ENCODE data around the gene GPC6.

Gene GPC6

DNA sequence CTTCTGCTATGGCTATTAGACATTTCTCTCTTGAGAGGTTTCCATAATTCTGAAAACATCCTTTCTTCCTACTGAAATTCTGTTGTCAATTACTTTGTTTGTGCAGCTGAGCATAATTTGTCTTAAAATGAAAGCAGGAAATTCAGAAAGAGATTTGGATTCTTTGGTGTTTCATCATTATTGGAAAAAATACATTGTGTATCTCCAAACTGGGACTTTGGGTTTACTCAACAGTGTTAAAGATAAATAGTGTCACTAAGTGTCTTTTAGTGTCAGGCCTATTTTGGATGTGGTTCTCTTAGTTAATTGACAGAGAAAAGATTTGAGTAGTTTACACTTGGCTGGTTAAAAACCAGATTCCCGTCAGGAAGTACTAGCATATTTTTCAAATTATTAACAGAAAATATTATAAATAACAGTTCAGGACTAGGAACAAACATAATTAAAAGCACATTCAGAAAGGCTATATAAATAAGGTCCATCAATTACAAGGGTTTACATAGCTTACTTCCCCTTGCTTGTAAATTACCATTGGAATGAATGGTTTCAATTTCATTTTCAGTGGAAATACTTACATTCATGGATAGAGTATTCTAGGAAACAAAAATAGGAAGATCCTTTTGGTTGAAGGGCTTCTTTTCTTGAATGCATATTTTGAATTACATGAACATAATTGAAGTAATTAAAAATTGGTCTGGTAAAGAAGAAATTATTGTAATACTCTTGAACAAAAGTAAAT lies 483.1 kb downstream of the GPC6 start:
- Histone ChIP-seq H3K27ac (ENCODE audit: low read depth, low read length, severe bottlenecking) (no peak overlapping the region), H3K4me1 (ENCODE audit: control insufficient read depth, insufficient read depth, low read length, poor library complexity, severe bottlenecking) (no peaks in the 10 kb centered on the region), H3K9me3 (ENCODE audit: control insufficient read depth, low read length) (peaks cover 11% of the 10 kb centered on the region), H3K4me3 (ENCODE audit: extremely low read depth, insufficient read depth, low read length, poor library complexity, severe bottlenecking) (no peak overlapping the region), H3K36me3 (ENCODE audit: control insufficient read depth, insufficient read depth, low read length) (no peaks in the 10 kb centered on the region)
- WGBS, 2 experiments (ENCODE audit: insufficient coverage in 2 of 2): no CpG with 5 or more reads among the region's 1 CpG

DNA sequence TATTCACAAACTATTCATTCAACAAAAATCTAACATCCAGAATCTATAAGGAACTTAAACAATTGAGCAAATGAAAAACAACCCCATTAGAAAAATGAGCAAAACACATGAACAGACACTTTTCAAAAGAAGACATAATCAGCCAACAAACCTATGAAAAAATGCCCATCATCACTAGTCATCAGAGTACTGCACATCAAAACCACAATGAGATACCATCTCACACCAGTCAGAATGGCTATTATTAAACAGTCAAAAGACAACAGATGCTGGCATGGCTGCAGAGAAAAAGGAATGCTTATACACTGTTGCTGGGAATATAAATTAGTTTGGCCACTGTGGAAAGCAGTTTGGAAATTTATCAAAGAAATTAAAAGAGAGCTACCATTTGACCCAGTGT lies 487.6 kb downstream of the GPC6 start:
- Histone ChIP-seq H3K27ac (ENCODE audit: low read depth, low read length, severe bottlenecking) (no peak overlapping the region), H3K4me3 (ENCODE audit: extremely low read depth, insufficient read depth, low read length, poor library complexity, severe bottlenecking) (no peak overlapping the region), H3K9me3 (ENCODE audit: control insufficient read depth, low read length) (peaks cover 17% of the 10 kb centered on the region), H3K4me1 (ENCODE audit: control insufficient read depth, insufficient read depth, low read length, poor library complexity, severe bottlenecking) (no peaks in the 10 kb centered on the region), H3K36me3 (ENCODE audit: control insufficient read depth, insufficient read depth, low read length) (no peaks in the 10 kb centered on the region)

DNA sequence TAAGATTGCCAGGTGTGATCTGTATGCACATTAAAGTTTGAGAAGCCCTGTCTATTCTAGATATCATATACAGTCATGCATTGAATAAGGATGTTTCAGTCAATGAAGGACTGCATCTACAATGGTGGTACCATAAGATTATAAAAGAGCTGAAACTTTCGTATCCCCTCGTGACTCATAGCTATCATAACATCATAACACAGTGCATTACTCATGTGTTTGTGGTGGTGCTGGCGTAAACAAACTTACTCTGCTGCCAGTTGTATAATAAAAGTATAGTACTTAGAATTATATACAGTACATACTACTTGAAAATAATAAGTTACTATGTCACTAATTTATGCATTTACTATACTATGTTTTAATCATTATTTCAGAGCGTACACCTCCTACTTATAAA lies 489.3 kb downstream of the GPC6 start:
- Histone ChIP-seq H3K4me1 (ENCODE audit: control insufficient read depth, insufficient read depth, low read length, poor library complexity, severe bottlenecking) (no peaks in the 10 kb centered on the region), H3K36me3 (ENCODE audit: control insufficient read depth, insufficient read depth, low read length) (no peaks in the 10 kb centered on the region), H3K4me3 (ENCODE audit: extremely low read depth, insufficient read depth, low read length, poor library complexity, severe bottlenecking) (no peak overlapping the region), H3K27ac (ENCODE audit: low read depth, low read length, severe bottlenecking) (no peak overlapping the region), H3K9me3 (ENCODE audit: control insufficient read depth, low read length) (peaks cover 17% of the 10 kb centered on the region)
- WGBS, 2 experiments (ENCODE audit: insufficient coverage in 2 of 2): no CpG with 5 or more reads among the region's 4 CpGs

DNA sequence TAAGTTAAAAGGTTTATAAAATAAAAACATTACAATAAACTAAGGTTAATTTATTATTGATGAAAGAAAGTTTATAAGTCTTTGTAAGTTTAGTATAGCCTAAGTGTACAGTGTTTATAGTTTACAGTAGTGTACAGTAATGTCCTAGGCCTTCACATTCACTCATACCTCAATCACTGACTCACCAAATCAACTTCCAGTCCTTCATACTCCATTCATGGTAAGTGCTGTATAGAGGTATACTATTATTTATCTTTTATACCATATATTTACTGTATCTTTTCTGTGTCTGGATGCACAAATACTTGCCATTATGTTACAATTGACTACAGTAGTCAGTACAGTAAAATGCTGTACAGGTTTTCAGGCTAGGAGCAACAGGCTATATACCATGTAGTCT lies 490.0 kb downstream of the GPC6 start:
- Histone ChIP-seq H3K9me3 (ENCODE audit: control insufficient read depth, low read length) (peaks cover 17% of the 10 kb centered on the region), H3K4me3 (ENCODE audit: extremely low read depth, insufficient read depth, low read length, poor library complexity, severe bottlenecking) (no peak overlapping the region), H3K27ac (ENCODE audit: low read depth, low read length, severe bottlenecking) (no peak overlapping the region), H3K36me3 (ENCODE audit: control insufficient read depth, insufficient read depth, low read length) (no peaks in the 10 kb centered on the region), H3K4me1 (ENCODE audit: control insufficient read depth, insufficient read depth, low read length, poor library complexity, severe bottlenecking) (no peaks in the 10 kb centered on the region)

DNA sequence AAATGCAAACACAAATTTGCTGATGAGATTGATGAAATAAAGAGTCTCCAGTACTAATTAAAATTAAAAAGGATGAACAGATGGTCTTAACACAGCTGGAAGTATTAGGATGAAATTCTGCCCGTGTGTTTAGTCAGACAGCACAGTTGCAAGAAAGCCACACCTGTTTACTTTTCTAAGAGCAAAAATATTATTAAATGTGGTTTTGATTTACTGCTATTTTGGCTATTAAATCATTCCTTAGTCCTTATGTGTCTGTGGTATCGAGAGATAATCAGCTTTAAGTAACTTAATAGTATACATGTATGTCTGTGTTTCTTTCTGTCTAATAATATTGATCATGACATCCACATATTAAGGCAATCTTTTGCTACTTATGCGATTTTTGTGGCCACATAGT lies 494.9 kb downstream of the GPC6 start:
- Histone ChIP-seq H3K36me3 (ENCODE audit: control insufficient read depth, insufficient read depth, low read length) (no peaks in the 10 kb centered on the region), H3K4me3 (ENCODE audit: extremely low read depth, insufficient read depth, low read length, poor library complexity, severe bottlenecking) (no peak overlapping the region), H3K27ac (ENCODE audit: low read depth, low read length, severe bottlenecking) (no peak overlapping the region), H3K4me1 (ENCODE audit: control insufficient read depth, insufficient read depth, low read length, poor library complexity, severe bottlenecking) (no peaks in the 10 kb centered on the region), H3K9me3 (ENCODE audit: control insufficient read depth, low read length) (no peaks in the 10 kb centered on the region)
- no CpG with 5 or more reads among the region's 3 CpGs for WGBS, 2 experiments (ENCODE audit: insufficient coverage in 2 of 2)

DNA sequence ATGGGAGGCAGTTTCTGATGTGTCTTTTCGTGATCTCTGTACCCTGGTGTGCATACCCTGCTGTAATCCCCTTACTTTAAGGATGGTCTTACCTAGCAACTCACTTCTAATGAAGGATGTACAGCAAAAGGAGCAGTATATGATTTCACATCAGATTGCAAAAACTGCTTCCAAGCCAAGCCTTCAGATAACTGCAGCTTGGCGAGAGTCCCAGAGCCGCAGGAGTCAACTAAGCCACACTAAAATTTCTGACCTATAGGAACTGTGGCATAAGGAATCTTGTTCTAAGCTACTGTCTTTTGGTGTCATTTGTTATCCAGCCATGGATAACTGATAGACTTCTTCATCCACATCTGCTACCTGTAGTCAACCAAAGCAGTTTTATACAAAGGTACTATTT lies 496.7 kb downstream of the GPC6 start:
- Histone ChIP-seq H3K27ac (ENCODE audit: low read depth, low read length, severe bottlenecking) (no peak overlapping the region), H3K4me1 (ENCODE audit: control insufficient read depth, insufficient read depth, low read length, poor library complexity, severe bottlenecking) (no peaks in the 10 kb centered on the region), H3K9me3 (ENCODE audit: control insufficient read depth, low read length) (no peaks in the 10 kb centered on the region), H3K36me3 (ENCODE audit: control insufficient read depth, insufficient read depth, low read length) (no peaks in the 10 kb centered on the region), H3K4me3 (ENCODE audit: extremely low read depth, insufficient read depth, low read length, poor library complexity, severe bottlenecking) (no peak overlapping the region)
- 90% methylated on average over 2 of the region's 3 CpGs; no CpG with 5 or more reads in 1 of the 2 experiments for WGBS, 2 experiments (ENCODE audit: insufficient coverage in 2 of 2)

DNA sequence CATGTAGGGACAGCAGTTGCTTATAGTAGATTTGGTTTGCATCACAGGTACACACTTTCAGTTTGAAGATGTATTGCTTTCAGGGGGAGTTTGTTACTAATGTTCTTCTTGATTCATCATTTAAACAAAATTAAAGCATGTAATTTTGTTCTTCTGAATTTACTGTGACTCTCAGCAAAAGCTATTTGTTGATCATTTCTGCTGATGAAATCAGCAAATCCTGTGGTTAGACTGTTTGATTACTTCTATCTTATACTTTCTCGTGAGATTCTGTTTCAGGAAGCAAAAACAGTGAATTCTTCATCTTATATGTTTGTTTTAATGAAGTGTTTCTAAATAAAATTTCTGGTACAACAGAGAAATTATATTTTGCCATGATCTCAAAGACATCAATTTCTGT lies 497.6 kb downstream of the GPC6 start:
- no CpG with 5 or more reads among the region's 1 CpG for WGBS, 2 experiments (ENCODE audit: insufficient coverage in 2 of 2)
- Histone ChIP-seq H3K4me1 (ENCODE audit: control insufficient read depth, insufficient read depth, low read length, poor library complexity, severe bottlenecking) (no peaks in the 10 kb centered on the region), H3K27ac (ENCODE audit: low read depth, low read length, severe bottlenecking) (no peak overlapping the region), H3K36me3 (ENCODE audit: control insufficient read depth, insufficient read depth, low read length) (no peaks in the 10 kb centered on the region), H3K9me3 (ENCODE audit: control insufficient read depth, low read length) (no peaks in the 10 kb centered on the region), H3K4me3 (ENCODE audit: extremely low read depth, insufficient read depth, low read length, poor library complexity, severe bottlenecking) (no peak overlapping the region)

DNA sequence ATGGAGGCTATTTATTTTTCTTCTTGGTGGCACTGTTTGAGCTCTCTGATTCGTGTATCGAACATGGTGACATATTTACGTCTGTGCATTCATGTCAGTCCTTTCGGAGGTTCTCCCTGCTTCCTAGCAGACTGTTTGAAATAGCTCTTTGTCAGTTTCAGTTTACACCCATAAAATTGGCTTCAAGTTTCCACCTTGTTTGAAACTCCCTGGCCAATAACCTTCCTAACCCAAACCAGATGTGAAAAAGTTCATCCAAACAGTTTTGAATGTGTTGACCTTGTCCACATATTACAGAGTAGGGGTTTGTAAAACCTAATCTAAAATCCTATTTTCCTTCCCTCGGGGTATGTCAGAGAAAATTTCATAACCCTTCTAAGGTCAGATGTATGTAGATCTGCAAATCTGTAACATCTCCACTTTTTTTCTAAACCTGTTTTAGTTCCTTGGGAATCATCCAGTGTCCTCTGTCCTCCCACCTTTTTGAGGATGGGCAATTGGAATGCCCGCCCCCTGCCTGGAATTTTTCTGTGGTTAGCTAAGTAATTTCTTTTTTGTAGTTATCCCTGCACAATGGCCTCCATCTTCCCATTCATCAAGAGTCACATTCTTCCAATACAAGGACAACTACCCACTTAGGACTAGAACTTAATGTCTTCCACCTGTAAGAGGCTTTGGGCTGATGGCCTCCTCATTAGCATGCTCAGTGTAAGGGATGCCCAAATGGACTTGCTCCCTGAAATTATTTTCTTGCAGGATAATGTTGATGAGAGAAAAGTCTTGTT lies 499.8 kb downstream of the GPC6 start:
- H3K4me1 ChIP-seq (ENCODE audit: control insufficient read depth, insufficient read depth, low read length, poor library complexity, severe bottlenecking): no peaks in the 10 kb centered on the region
- no peaks in the 10 kb centered on the region for H3K9me3 ChIP-seq (ENCODE audit: control insufficient read depth, low read length)
- WGBS, 2 experiments (ENCODE audit: insufficient coverage in 2 of 2): 88 to 95% methylated on average over 4 of the region's 6 CpGs
- H3K4me3 ChIP-seq (ENCODE audit: extremely low read depth, insufficient read depth, low read length, poor library complexity, severe bottlenecking): no peak overlapping the region
- no peak overlapping the region for H3K27ac ChIP-seq (ENCODE audit: low read depth, low read length, severe bottlenecking)
- no peaks in the 10 kb centered on the region for H3K36me3 ChIP-seq (ENCODE audit: control insufficient read depth, insufficient read depth, low read length)

DNA sequence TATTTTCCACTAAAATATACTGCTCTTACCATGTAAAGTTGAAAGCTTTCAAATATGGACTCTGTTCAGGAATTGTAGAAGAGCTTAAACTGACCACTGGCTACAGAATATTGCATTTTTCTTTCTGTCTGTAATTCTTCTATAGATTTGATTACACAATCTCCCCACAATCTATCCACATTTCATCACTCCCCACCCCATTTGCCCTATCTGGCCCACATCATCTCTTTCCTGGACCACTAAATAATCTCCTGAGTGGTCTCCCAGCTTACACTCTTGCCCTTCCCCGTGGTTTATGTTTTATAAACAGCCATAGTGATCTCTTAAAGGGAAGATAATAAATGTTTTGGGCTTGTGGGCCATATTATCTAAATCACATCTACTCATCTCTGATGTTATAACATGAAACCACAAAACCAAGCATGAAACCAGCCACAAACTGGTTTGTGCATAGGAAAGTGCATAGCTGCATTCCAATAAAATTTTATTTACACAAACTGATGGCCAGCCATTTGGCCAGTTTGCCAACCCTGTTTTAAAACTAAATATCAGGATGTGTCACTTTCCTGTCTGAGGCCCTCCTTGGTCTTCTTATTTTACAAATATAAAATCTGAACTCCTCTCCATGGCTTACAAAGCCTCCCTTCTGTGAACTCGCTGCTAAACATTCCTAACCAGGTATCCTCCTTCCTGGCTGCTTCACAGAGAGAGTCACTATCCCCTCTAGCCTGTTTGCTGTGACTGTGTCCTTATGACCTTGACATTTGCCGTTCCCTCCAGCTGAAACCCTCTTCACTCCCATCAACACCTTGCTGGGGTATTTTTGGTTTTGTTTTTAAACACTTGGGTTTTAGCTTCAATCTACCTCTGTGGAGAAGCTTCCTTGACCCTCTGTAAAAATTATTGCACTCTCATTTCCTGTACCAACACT lies 500.9 kb downstream of the GPC6 start:
- Histone ChIP-seq H3K9me3 (ENCODE audit: control insufficient read depth, low read length) (no peaks in the 10 kb centered on the region), H3K36me3 (ENCODE audit: control insufficient read depth, insufficient read depth, low read length) (no peaks in the 10 kb centered on the region), H3K27ac (ENCODE audit: low read depth, low read length, severe bottlenecking) (no peak overlapping the region), H3K4me1 (ENCODE audit: control insufficient read depth, insufficient read depth, low read length, poor library complexity, severe bottlenecking) (no peaks in the 10 kb centered on the region), H3K4me3 (ENCODE audit: extremely low read depth, insufficient read depth, low read length, poor library complexity, severe bottlenecking) (no peak overlapping the region)
- WGBS, 2 experiments (ENCODE audit: insufficient coverage in 2 of 2): 84 to 100% methylated on average over 1 to 2 of the region's 3 CpGs

DNA sequence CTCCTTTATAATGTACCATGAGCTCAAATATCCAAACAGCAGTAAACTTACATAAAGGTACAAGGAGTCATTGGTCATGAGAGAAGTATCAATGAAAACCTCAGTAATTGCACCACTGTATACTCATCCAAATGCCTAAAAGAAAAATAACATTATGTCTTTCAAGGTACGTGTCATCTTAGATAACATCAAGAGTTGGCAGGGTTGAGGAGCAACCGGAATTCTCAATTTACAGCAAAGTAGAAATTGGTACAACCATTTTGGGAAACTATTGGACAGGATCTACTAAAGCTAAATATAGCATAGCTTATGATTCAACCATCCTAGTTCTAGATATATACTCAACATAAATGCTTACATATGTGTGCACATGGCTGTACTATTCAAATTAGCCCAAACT lies 502.8 kb downstream of the GPC6 start:
- H3K4me1 ChIP-seq (ENCODE audit: control insufficient read depth, insufficient read depth, low read length, poor library complexity, severe bottlenecking): no peaks in the 10 kb centered on the region
- no peaks in the 10 kb centered on the region for H3K9me3 ChIP-seq (ENCODE audit: control insufficient read depth, low read length)
- H3K36me3 ChIP-seq (ENCODE audit: control insufficient read depth, insufficient read depth, low read length): no peaks in the 10 kb centered on the region
- 86 to 100% methylated on average over 1 to 2 of the region's 2 CpGs for WGBS, 2 experiments (ENCODE audit: insufficient coverage in 2 of 2)
- H3K4me3 ChIP-seq (ENCODE audit: extremely low read depth, insufficient read depth, low read length, poor library complexity, severe bottlenecking): no peak overlapping the region
- no peak overlapping the region for H3K27ac ChIP-seq (ENCODE audit: low read depth, low read length, severe bottlenecking)
